Activated CD4-positive, alpha-beta T cell treated with anti-CD3 and anti-CD28 coated beads for 4 hours (primary cell): ENCODE data around the gene NR2C1.
"Not testable (repeated sequence)": the region's sequence is repeated elsewhere in the genome, so short reads cannot be mapped to it uniquely, and the experiment has no call there.

Source experiments
- DNase-seq, 2 donors: peaks; one replicate each; pipeline ENCODE4 v3.0.0-alpha.2; 2020

NR2C1 gene

GRCh38 chr12:94997726-94998125 is 75.7 kb downstream of the NR2C1 start:
- DNase-seq: no peak

- DNase-seq: no peak
Measured at GRCh38 chr12:94997061-94997460, 76.4 kb downstream of the NR2C1 start.

DNA sequence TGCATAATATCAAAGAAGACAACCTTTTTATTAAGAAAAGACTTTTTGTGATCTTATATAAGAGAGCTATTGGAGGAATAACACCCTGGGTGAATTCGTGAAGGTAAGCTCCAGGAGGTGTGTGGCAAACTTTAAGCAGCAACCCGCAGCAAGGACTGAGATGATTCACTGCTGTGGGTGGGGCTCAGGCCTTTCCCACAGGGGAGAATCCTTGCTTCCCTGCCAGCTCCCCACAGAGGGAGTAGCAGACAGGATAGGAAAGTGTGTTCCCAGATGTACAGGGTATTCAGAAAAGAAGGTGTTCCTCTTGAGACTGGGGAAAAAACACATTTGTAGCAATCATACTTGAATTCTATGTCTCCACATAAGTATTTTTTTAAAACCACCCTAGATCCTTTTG is 79.1 kb downstream of the NR2C1 start:
- no peak for DNase-seq

DNA sequence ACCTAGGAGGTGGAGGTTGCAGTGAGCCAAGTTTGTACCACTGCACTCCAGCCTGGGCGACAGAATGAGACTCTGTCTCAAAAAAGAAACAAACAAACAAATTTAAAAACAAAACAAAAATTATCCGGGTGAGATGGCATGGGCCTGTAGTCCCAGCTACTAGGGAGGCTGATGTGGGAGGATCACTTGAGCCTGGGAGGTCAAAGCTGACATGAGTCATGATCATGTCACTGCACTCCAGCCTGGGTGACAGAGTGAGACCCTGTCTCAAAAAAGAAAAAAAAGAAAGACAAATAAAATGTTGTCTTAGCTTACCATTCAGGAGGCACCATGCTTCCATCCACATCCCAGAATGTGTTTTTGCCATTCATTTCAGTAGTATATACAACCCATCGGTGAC is 79.6 kb downstream of the NR2C1 start:
- DNase-seq: not testable (repeated sequence)

GRCh38 chr12:94990222-94990621 is 83.2 kb downstream of the NR2C1 start:
- DNase-seq: no peak

DNA sequence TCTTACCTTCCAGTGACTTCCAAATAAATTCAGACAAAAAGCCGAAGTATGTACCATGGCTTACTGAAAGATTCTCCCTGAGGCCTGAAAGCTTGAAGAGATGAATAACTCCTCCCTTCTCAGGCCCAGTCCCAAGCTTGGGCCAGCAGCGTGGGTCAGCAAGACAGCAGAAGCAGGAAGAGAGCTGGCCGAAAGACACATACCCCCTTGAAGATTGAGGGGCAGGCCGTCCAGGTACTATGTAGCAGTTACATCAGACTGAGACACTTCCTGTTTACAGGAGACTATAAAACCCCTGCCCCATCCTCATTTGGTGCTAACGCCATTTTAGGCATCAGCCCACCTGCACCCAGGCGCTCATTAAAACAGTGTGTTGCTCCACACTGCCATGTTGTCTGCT is 84.9 kb downstream of the NR2C1 start:
- DNase-seq: no peak

DNA sequence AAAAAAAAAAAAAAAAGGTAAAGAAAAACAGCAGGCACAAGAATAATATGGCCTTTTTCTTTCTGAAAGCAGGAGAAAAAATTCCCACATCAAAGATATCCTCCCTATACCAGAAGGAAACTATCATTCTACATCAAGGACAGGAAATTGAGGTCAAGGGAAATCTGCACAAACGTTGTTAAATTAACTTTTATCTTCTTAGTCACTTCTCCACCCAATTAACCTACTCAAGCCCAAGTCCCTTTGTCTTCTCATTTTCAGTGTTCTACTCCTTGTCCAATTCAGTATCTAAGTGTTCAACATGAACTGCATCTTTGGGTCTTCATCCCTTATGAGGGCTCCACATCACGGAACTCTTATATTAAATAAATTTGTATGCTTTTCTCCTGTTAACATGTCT is 85.6 kb downstream of the NR2C1 start:
- DNase-seq: no peak

GRCh38 chr12:94987076-94987669 is 86.2 kb downstream of the NR2C1 start:
- no peak for DNase-seq

DNA sequence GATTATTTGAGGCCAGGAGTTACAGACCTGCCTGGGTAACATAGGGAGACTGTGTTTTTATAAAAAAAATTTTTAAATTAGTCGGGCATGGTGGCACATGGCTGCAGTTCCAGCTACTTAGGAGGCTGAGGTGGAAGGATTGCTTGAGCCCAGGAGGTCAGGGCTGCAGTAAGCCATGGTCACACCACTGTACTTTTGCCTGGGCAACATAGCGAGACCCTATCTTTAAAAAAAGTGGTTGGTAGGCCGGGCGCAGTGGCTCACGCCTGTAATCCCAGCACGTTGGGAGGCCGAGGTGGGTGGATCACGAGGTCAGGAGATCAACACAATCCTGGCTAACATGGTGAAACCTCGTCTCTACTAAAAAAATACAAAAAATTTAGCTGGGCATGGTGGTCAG is 88.3 kb downstream of the NR2C1 start:
- not testable (repeated sequence) for DNase-seq

GRCh38 chr12:94983321-94983720 is 90.1 kb downstream of the NR2C1 start:
- DNase-seq: no peak

DNA sequence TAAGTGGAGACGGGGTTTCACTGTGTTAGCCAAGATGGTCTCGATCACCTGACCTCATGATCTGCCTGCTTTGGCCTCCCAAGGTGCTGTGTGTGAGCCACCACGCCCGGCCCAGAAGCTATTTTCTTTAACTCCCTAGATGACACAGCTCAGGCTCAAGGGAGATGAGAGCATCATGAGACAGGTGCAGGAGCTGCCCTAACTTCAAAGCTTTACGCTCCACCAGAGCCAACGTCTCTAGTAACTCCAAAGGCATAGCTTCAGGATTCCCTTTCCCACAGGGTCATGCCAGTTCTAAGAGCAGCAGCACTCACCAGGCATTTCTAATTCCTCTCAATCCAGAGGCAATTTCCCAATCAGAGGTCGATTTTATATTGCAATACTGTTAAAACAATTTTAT is 91.0 kb downstream of the NR2C1 start:
- DNase-seq: no peak

DNA sequence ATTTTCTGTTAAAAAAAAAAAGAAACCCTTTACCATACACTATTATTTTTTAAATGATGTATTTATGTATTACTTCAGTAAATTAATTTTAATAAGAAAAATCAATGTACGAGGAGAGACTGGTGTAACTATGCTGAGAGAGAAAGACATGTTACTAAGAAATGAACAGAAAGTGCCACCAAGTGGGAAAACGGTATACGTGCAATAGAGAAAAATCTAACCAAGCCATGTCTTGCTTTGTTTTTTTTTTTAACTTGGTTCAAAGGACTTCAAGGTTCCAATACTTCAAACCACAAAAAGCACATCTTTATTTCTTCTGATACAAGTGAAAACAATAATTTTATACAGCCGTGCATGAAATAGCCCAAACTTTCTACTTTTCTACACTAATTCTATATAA is 92.8 kb downstream of the NR2C1 start:
- DNase-seq: no peak

DNA sequence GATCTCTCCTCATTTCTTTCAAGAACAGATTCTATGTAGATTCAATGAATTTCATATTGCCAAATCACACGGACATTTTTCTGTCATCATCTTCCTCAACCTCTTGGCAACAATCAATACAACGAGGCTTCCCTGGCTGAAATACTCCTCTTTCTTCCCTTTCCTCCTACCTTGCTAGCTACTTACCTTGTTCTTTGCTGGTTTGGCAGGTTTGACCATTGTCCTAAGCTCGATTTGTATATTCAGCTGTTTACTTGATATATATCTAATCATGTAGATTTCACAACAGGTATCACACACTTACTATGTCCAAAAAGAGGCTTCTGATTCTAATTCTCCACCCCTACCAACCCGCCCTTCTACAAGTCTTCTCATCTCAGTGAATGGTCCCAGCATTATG is 93.5 kb downstream of the NR2C1 start:
- no peak for DNase-seq

- no peak for DNase-seq
Measured at GRCh38 chr12:94977766-94978468, 95.5 kb downstream of the NR2C1 start.

- no peak for DNase-seq
Measured at GRCh38 chr12:94973221-94973620, 100.2 kb downstream of the NR2C1 start.

GRCh38 chr12:94972795-94973194 is 100.6 kb downstream of the NR2C1 start:
- no peak for DNase-seq

DNA sequence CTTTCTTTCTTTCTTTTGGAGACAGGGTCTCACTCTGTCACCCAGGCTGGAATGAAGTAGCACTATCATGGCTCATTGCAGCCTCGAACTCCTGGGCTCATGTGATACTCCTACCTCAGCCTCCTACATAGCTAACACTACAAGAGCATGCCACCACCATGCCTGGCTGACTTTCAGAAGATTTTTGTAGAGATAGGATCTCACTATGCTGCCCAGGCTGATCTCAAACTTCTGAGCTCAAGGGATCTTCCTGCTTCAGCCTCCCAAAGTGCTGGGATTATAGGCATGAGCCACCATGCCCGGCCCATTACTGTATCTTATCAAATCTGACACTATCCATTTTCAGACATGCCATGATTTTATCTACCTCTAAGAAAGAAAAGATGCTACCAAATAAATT is 101.5 kb downstream of the NR2C1 start:
- DNase-seq: no peak

DNA sequence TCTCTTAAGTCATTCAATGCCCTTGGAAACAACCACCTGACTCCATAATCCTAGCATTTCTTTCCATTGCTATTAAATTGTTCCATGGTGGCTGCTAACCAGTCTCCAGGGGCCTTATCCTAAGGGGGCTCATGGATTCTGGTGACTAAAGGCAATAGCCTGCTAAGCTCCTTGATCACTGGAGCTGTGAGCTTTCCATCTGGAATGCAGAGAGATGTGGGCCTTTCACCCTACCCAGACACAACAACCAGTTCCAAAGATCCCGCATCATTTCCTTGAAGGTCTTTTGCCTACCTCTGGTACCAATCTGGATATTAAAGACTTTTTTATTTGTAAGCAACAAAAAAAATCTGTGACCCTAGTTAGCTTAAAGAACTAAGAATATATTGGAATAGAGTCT is 102.9 kb downstream of the NR2C1 start:
- no peak for DNase-seq
